H1 (cell line): ENCODE results near the gene STX18.

ENCODE experiments used
- RAD21 ChIP-seq, 2 experiments: IDR thresholded peaks in 1 of 2; conservative IDR thresholded peaks in 1 of 2; 2 replicates each; pipeline ENCODE4 v1.6.1; 2011; ENCODE audit warnings: low read depth in 2 of 2, low read length in 2 of 2, improper control_type of control experiment in 1 of 2, inconsistent platforms in 1 of 2, mild to moderate bottlenecking in 1 of 2, moderate library complexity in 1 of 2
- RXRA ChIP-seq: IDR thresholded peaks from 2 replicates; pipeline ENCODE4 v1.6.1; 2011; ENCODE audit warnings: low read depth, mild to moderate bottlenecking, low read length, moderate library complexity; ENCODE audit not compliant: insufficient read depth
- SUZ12 ChIP-seq: fragments of 200-600 bp; sonication (generic); IDR thresholded peaks from 2 replicates; pipeline ENCODE4 v1.6.1; 2012; ENCODE audit warnings: mild to moderate bottlenecking, inconsistent platforms, low read length, moderate library complexity, mixed read lengths
- TBP ChIP-seq: IDR thresholded peaks from 2 replicates; pipeline ENCODE4 v1.6.1; 2011; ENCODE audit warnings: low read depth, low read length, improper control_type of control experiment
- TF ChIP-seq, protein P1 (sequence below), 3 experiments: IDR thresholded peaks; 1 replicate in 2 of 3; 2 replicates in 1 of 3; pipeline versions ENCODE4 v1.5.1 to v1.6.1; 2011; ENCODE audit warnings: low read length in 3 of 3, mild to moderate bottlenecking in 3 of 3, inconsistent platforms in 2 of 3, low read depth in 1 of 3, moderate library complexity in 1 of 3; ENCODE audit not compliant: insufficient read depth in 1 of 3; ENCODE audit errors: control extremely low read depth in 1 of 3

DNA sequence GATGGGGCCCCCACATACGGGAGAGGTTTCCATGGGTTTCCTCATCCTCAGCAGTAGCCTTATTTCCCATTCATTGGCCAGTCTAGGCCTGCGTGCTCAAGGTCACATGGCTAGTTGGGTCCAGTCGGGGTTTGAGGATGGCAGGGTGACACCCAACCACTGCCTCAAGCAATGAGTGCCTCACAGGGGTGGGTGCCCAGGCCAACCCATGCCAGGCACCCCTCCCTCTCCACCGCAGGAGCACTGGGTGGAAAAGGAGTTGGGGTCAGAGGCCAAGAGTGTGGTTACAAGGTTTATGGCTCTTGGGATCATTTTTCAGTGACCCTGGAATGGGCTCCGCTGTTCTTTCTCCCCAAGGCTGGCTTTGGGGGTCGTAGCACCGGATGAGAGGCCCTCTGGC is 151.8 kb downstream of the STX18 start:
- TF ChIP-seq, protein P1, sequence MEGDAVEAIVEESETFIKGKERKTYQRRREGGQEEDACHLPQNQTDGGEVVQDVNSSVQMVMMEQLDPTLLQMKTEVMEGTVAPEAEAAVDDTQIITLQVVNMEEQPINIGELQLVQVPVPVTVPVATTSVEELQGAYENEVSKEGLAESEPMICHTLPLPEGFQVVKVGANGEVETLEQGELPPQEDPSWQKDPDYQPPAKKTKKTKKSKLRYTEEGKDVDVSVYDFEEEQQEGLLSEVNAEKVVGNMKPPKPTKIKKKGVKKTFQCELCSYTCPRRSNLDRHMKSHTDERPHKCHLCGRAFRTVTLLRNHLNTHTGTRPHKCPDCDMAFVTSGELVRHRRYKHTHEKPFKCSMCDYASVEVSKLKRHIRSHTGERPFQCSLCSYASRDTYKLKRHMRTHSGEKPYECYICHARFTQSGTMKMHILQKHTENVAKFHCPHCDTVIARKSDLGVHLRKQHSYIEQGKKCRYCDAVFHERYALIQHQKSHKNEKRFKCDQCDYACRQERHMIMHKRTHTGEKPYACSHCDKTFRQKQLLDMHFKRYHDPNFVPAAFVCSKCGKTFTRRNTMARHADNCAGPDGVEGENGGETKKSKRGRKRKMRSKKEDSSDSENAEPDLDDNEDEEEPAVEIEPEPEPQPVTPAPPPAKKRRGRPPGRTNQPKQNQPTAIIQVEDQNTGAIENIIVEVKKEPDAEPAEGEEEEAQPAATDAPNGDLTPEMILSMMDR (IDR thresholded peaks at IDR 0.05; ENCODE audit: control extremely low read depth in 1 of 3, insufficient read depth in 1 of 3, low read depth in 1 of 3, low read length in 3 of 3) = no peak
- TF ChIP-seq RAD21 (IDR thresholded peaks at IDR 0.05 in 1 of 2, conservative IDR thresholded peaks at IDR 0.05 in 1 of 2; ENCODE audit: low read depth in 2 of 2, low read length in 2 of 2) (no peak), SUZ12 (no peak), RXRA (no peak), TBP (no peak)
